HCT116 (cell line): ENCODE data around the gene TNRC18. TPM values are rescaled to one million over a fixed set of nuclear protein-coding genes. Genes with fewer than 3 reads are reported as not detected.

ENCODE experiments used
- ATAC-seq: fragments of 200-7000 bp; cut with Tn5 transposase; 2 replicates; pipeline ENCODE4 v1.9.1; 2020; ENCODE audit warnings: mild to moderate bottlenecking, moderate library complexity
- BruUV-seq: library from RNA; stranded (reverse); fragments of 400-500 nt; replicated peaks from 2 replicates; lab custom pipeline; 2021; lab: Mats Ljungman, UMichigan
- CTCF ChIA-PET: fragments of 300-600 bp; sonication (Branson Sonifier 250); formaldehyde crosslinking; loops from one replicate; lab custom pipeline; 2021; ENCODE audit warnings: antibody characterized with exemption; lab: Charles Lee
- POLR2A ChIA-PET: fragments of 300-600, 350-600 bp; sonication (Branson Sonifier 250); formaldehyde crosslinking; loops from one replicate; lab custom pipeline; 2021; ENCODE audit warnings: antibody characterized with exemption; lab: Charles Lee
- RAD21 ChIA-PET, 2 experiments: fragments of 300-600 bp; sonication (Branson Sonifier 250); formaldehyde crosslinking; loops; one replicate each; lab custom pipeline; 2023; ENCODE audit warnings: low total read pairs in 2 of 2; ENCODE audit not compliant: uncharacterized antibody in 2 of 2, unreplicated experiment in 2 of 2, low non-redundant PET in 1 of 2; lab: Charles Lee
- DNase-seq: peaks from one replicate; pipeline ENCODE4 v3.0.0-alpha.2; 2010; ENCODE audit warnings: low read depth, low spot score
- H2AFZ ChIP-seq: fragments of 200-600 bp; shearing (Covaris generic), sonication (generic); 2 replicates; pipeline ENCODE4 v1.6.1; 2017; ENCODE audit warnings: low read depth, mixed run types, mixed read lengths, antibody characterized with exemption, low read length; ENCODE audit not compliant: poor library complexity, severe bottlenecking
- H3K27ac ChIP-seq: 2 replicates; pipeline ENCODE4 v1.5.1; 2012; ENCODE audit warnings: low read depth, low read length
- H3K27me3 ChIP-seq: fragments of 200-600 bp; sonication (generic); 2 replicates; pipeline ENCODE4 v1.6.1; 2016; ENCODE audit warnings: mixed run types, low read length, mixed read lengths; ENCODE audit not compliant: insufficient read depth
- H3K36me3 ChIP-seq, 2 experiments: fragments of 200-500 bp in 1 of 2; fragments of 200-600 bp in 1 of 2; sonication (Bioruptor generic) in 1 of 2; sonication (generic) in 1 of 2; 2 replicates each; pipeline versions ENCODE4 v1.5.1 to v1.6.1; 2014 to 2016; ENCODE audit warnings: low read length in 2 of 2, inconsistent platforms in 1 of 2, mixed read lengths in 1 of 2, mixed run types in 1 of 2; ENCODE audit not compliant: insufficient read depth in 2 of 2, control insufficient read depth in 1 of 2
- H3K4me1 ChIP-seq, 2 experiments: fragments of 200-600 bp in 1 of 2; sonication (generic) in 1 of 2; 2 replicates each; pipeline versions ENCODE4 v1.5.1 to v1.6.1; 2012 to 2017; ENCODE audit warnings: low read length in 2 of 2, inconsistent platforms in 1 of 2, mild to moderate bottlenecking in 1 of 2, mixed read lengths in 1 of 2, mixed run types in 1 of 2, moderate library complexity in 1 of 2; ENCODE audit not compliant: insufficient read depth in 2 of 2, control insufficient read depth in 1 of 2
- H3K4me2 ChIP-seq: fragments of 200-600 bp; sonication (generic); 2 replicates; pipeline ENCODE4 v1.6.1; 2017; ENCODE audit warnings: mixed run types, low read length, mixed read lengths
- H3K4me3 ChIP-seq, 2 experiments: fragments of 200-600 bp in 1 of 2; sonication (generic) in 1 of 2; replicated peaks in 1 of 2; 2 replicates each; pipeline ENCODE4 v1.5.1; 2011 to 2016; ENCODE audit warnings: low read length in 2 of 2, control low read depth in 1 of 2, low read depth in 1 of 2, mild to moderate bottlenecking in 1 of 2, mixed read lengths in 1 of 2, mixed run types in 1 of 2
- H3K79me2 ChIP-seq: fragments of 200-600 bp; sonication (generic); 2 replicates; pipeline ENCODE4 v1.6.1; 2017; ENCODE audit warnings: mild to moderate bottlenecking, mixed run types, low read length, moderate library complexity, mixed read lengths; ENCODE audit not compliant: insufficient read depth
- H3K9ac ChIP-seq: fragments of 200-600 bp; sonication (generic); 2 replicates; pipeline ENCODE4 v1.6.1; 2016; ENCODE audit warnings: low read length, mixed read lengths
- H3K9me2 ChIP-seq: fragments of 200-600 bp; sonication (generic), shearing (Covaris generic); 2 replicates; pipeline ENCODE4 v1.6.1; 2017; ENCODE audit warnings: mixed run types, mild to moderate bottlenecking, moderate library complexity; ENCODE audit not compliant: insufficient read depth
- H3K9me3 ChIP-seq, 2 experiments: fragments of 200-500 bp in 1 of 2; fragments of 200-600 bp in 1 of 2; sonication (Bioruptor generic) in 1 of 2; sonication (generic) in 1 of 2; 2 replicates each; pipeline ENCODE4 v1.6.1; 2014 to 2017; ENCODE audit warnings: low read length in 2 of 2, mixed read lengths in 2 of 2, inconsistent platforms in 1 of 2, low read depth in 1 of 2, mild to moderate bottlenecking in 1 of 2, mixed run types in 1 of 2, moderate library complexity in 1 of 2; ENCODE audit not compliant: control insufficient read depth in 1 of 2, insufficient read depth in 1 of 2
- H4K20me1 ChIP-seq: fragments of 200-600 bp; sonication (generic), shearing (Covaris generic); 2 replicates; pipeline ENCODE4 v1.6.1; 2017; ENCODE audit warnings: mixed run types, mild to moderate bottlenecking, moderate library complexity; ENCODE audit not compliant: insufficient read depth
- CBX3 ChIP-seq: IDR thresholded peaks from 2 replicates; pipeline ENCODE4 v1.6.1; 2012; ENCODE audit warnings: low read depth
- CEBPB ChIP-seq: IDR thresholded peaks from 2 replicates; pipeline ENCODE4 v1.6.1; 2012; ENCODE audit warnings: low read depth
- EGR1 ChIP-seq: IDR thresholded peaks from 2 replicates; pipeline ENCODE4 v1.6.1; 2012; ENCODE audit warnings: low read depth
- EZH2 ChIP-seq: fragments of 200-600 bp; sonication (generic); IDR thresholded peaks from 2 replicates; pipeline ENCODE4 v1.6.1; 2017; ENCODE audit warnings: antibody characterized with exemption, mixed run types
- EZH2phosphoT487 ChIP-seq: fragments of 200-600 bp; IDR thresholded peaks from 2 replicates; pipeline ENCODE4 v1.6.1; 2018; ENCODE audit warnings: antibody characterized with exemption, borderline replicate concordance
- FOSL1 ChIP-seq: IDR thresholded peaks from 2 replicates; pipeline ENCODE4 v1.6.1; 2012; ENCODE audit warnings: low read depth
- JUND ChIP-seq: IDR thresholded peaks from 2 replicates; pipeline ENCODE4 v1.6.1; 2012
- POLR2AphosphoS5 ChIP-seq: IDR thresholded peaks from 2 replicates; pipeline ENCODE4 v1.6.1; 2011; ENCODE audit warnings: mild to moderate bottlenecking, low read depth, low read length, moderate library complexity
- RAD21 ChIP-seq: IDR thresholded peaks from 2 replicates; pipeline ENCODE4 v1.6.1; 2012; ENCODE audit warnings: low read depth, mild to moderate bottlenecking
- SIN3A ChIP-seq: IDR thresholded peaks from 2 replicates; pipeline ENCODE4 v1.6.1; 2012; ENCODE audit warnings: low read depth
- SP1 ChIP-seq: IDR thresholded peaks from 2 replicates; pipeline ENCODE4 v1.6.1; 2012; ENCODE audit warnings: low read depth
- TCF7L2 ChIP-seq: IDR thresholded peaks from 2 replicates; pipeline ENCODE4 v1.7.0; 2011; ENCODE audit warnings: borderline replicate concordance, inconsistent platforms; ENCODE audit not compliant: insufficient read depth, insufficient read length; ENCODE audit errors: extremely low read depth
- YY1 ChIP-seq: IDR thresholded peaks from 2 replicates; pipeline ENCODE4 v1.6.1; 2011; ENCODE audit warnings: low read length, low read depth, moderate library complexity, mild to moderate bottlenecking; ENCODE audit not compliant: insufficient replicate concordance; ENCODE audit errors: extremely low read depth
- ZFX ChIP-seq: fragments of 450-650 bp; IDR thresholded peaks from 2 replicates; pipeline ENCODE4 v1.6.1; 2017
- ZNF274 ChIP-seq: fragments of 200-500 bp; sonication (Bioruptor generic); IDR thresholded peaks from 2 replicates; pipeline ENCODE4 v1.6.1; 2014; ENCODE audit warnings: mild to moderate bottlenecking, low read depth, low read length, inconsistent platforms
- intact Hi-C: fragments of 100-400 bp; cut with micrococcal nuclease; formaldehyde crosslinking; loops from 2 replicates; pipeline ENCODE4 v1.10.0; 2022
- total RNA-seq: library from RNA; stranded (reverse); gene quantifications from one replicate; pipeline ENCODE4 v1.2.1, GENCODE V29; 2021; ENCODE audit not compliant: unreplicated experiment
- TF ChIP-seq, protein P1 (sequence below): IDR thresholded peaks from 2 replicates; pipeline ENCODE4 v1.6.1; 2011; ENCODE audit warnings: mild to moderate bottlenecking, low read length, moderate library complexity; ENCODE audit not compliant: insufficient replicate concordance; ENCODE audit errors: extremely low read depth
- TF ChIP-seq, protein P2 (sequence below), 3 experiments: fragments of 200-600 bp in 1 of 3; sonication (generic) in 1 of 3; IDR thresholded peaks in 2 of 3; conservative IDR thresholded peaks in 1 of 3; 2 replicates each; pipeline ENCODE4 v1.5.1; 2012 to 2017; ENCODE audit warnings: low read depth in 2 of 3, low read length in 2 of 3, antibody characterized with exemption in 1 of 3, borderline replicate concordance in 1 of 3, control low read depth in 1 of 3, mild to moderate bottlenecking in 1 of 3, mixed read lengths in 1 of 3, mixed run types in 1 of 3, moderate library complexity in 1 of 3; ENCODE audit not compliant: insufficient read depth in 1 of 3
- TF ChIP-seq, protein P3 (sequence below): IDR thresholded peaks from 2 replicates; pipeline ENCODE4 v1.6.1; 2012
- TF ChIP-seq, protein P4 (sequence below): IDR thresholded peaks from 2 replicates; pipeline ENCODE4 v1.6.1; 2012
- TF ChIP-seq, protein P5 (sequence below): IDR thresholded peaks from 2 replicates; pipeline ENCODE4 v1.6.1; 2012; ENCODE audit warnings: low read depth

The TNRC18 gene
- total RNA-seq, 1 experiment from 2014 or later = 101 TPM

DNA sequence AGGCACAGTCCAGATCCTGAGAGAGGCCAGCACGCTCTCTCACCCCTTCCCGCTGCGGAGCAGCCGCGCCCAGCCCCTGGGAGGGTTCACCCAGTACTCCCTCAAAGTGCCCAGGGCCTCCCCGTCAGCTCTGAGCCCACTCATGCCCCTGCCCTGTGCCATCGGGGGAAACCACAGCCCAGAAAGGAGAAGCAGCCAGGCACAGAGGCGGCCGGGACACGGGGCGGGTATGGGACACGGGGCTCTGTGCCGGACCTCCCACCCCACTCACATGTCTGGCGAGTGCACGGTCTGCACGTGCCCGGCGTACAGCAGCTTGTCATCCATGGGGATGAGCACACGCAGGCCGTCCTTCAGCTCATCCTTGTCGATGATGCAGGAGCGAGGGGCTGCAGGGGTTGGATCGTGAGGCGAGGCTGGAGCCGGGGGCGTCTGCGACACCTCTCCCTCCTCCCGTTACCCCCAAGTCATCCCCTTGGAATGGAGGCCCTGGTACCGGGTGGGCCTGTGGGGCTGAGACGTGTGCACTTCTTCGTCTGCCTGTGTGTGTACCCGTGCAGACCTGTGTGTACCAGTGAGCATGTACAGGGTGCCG lies 102.7 kb downstream of the TNRC18 start:
- Histone ChIP-seq H3K27ac (no peak overlapping the region), H3K4me1 (no peaks in the 10 kb centered on the region), H3K9ac (no peak overlapping the region), H3K36me3 (peaks cover 5 to 13% of the 10 kb centered on the region in 2 experiments; a peak in 2 of 4 replicates), H4K20me1 (no peaks in the 10 kb centered on the region), H3K4me2 (no peak overlapping the region), H3K9me2 (no peaks in the 10 kb centered on the region), H3K4me3 (no peak overlapping the region), H2AFZ (no peak overlapping the region), H3K27me3 (no peaks in the 10 kb centered on the region), H3K79me2 (no peaks in the 10 kb centered on the region), H3K9me3 (peaks cover 0 to 4% of the 10 kb centered on the region in 2 experiments; a peak in 1 of 4 replicates)
- ChIA-PET POLR2A (no interaction called here), RAD21 (no interaction called here), CTCF (no interaction called here)
- DNase-seq (no peak), ATAC-seq (no peak)
- no TSS peak for BruUV-seq
- intact Hi-C loops = no loop called here
- TF ChIP-seq, protein P1, sequence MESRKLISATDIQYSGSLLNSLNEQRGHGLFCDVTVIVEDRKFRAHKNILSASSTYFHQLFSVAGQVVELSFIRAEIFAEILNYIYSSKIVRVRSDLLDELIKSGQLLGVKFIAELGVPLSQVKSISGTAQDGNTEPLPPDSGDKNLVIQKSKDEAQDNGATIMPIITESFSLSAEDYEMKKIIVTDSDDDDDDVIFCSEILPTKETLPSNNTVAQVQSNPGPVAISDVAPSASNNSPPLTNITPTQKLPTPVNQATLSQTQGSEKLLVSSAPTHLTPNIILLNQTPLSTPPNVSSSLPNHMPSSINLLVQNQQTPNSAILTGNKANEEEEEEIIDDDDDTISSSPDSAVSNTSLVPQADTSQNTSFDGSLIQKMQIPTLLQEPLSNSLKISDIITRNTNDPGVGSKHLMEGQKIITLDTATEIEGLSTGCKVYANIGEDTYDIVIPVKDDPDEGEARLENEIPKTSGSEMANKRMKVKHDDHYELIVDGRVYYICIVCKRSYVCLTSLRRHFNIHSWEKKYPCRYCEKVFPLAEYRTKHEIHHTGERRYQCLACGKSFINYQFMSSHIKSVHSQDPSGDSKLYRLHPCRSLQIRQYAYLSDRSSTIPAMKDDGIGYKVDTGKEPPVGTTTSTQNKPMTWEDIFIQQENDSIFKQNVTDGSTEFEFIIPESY = no peak
- no peak for TF ChIP-seq SP1
- no peak for TF ChIP-seq ZNF274
- no peak for TF ChIP-seq FOSL1
- no peak for TF ChIP-seq POLR2AphosphoS5
- TF ChIP-seq ZFX = no peak
- TF ChIP-seq TCF7L2 = no peak
- TF ChIP-seq RAD21 = no peak
- TF ChIP-seq SIN3A = no peak
- TF ChIP-seq EZH2 = no peak
- TF ChIP-seq, protein P2, sequence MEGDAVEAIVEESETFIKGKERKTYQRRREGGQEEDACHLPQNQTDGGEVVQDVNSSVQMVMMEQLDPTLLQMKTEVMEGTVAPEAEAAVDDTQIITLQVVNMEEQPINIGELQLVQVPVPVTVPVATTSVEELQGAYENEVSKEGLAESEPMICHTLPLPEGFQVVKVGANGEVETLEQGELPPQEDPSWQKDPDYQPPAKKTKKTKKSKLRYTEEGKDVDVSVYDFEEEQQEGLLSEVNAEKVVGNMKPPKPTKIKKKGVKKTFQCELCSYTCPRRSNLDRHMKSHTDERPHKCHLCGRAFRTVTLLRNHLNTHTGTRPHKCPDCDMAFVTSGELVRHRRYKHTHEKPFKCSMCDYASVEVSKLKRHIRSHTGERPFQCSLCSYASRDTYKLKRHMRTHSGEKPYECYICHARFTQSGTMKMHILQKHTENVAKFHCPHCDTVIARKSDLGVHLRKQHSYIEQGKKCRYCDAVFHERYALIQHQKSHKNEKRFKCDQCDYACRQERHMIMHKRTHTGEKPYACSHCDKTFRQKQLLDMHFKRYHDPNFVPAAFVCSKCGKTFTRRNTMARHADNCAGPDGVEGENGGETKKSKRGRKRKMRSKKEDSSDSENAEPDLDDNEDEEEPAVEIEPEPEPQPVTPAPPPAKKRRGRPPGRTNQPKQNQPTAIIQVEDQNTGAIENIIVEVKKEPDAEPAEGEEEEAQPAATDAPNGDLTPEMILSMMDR (IDR thresholded peaks at IDR 0.05 in 2 of 3, conservative IDR thresholded peaks at IDR 0.05 in 1 of 3; ENCODE audit: borderline replicate concordance in 1 of 3, insufficient read depth in 1 of 3, low read depth in 2 of 3, low read length in 2 of 3) = no peak
- TF ChIP-seq CEBPB = no peak
- TF ChIP-seq YY1 = no peak
- TF ChIP-seq, protein P3, sequence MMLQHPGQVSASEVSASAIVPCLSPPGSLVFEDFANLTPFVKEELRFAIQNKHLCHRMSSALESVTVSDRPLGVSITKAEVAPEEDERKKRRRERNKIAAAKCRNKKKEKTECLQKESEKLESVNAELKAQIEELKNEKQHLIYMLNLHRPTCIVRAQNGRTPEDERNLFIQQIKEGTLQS = no peak
- TF ChIP-seq, protein P4, sequence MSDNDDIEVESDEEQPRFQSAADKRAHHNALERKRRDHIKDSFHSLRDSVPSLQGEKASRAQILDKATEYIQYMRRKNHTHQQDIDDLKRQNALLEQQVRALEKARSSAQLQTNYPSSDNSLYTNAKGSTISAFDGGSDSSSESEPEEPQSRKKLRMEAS = no peak
- TF ChIP-seq EZH2phosphoT487 = no peak
- TF ChIP-seq EGR1 = no peak
- no peak for TF ChIP-seq CBX3
- TF ChIP-seq JUND = no peak
- TF ChIP-seq, protein P5, sequence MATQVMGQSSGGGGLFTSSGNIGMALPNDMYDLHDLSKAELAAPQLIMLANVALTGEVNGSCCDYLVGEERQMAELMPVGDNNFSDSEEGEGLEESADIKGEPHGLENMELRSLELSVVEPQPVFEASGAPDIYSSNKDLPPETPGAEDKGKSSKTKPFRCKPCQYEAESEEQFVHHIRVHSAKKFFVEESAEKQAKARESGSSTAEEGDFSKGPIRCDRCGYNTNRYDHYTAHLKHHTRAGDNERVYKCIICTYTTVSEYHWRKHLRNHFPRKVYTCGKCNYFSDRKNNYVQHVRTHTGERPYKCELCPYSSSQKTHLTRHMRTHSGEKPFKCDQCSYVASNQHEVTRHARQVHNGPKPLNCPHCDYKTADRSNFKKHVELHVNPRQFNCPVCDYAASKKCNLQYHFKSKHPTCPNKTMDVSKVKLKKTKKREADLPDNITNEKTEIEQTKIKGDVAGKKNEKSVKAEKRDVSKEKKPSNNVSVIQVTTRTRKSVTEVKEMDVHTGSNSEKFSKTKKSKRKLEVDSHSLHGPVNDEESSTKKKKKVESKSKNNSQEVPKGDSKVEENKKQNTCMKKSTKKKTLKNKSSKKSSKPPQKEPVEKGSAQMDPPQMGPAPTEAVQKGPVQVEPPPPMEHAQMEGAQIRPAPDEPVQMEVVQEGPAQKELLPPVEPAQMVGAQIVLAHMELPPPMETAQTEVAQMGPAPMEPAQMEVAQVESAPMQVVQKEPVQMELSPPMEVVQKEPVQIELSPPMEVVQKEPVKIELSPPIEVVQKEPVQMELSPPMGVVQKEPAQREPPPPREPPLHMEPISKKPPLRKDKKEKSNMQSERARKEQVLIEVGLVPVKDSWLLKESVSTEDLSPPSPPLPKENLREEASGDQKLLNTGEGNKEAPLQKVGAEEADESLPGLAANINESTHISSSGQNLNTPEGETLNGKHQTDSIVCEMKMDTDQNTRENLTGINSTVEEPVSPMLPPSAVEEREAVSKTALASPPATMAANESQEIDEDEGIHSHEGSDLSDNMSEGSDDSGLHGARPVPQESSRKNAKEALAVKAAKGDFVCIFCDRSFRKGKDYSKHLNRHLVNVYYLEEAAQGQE = no peak
